Astrocyte (in vitro differentiated cells and primary cell): ENCODE measurements around the gene SLC44A5. TPM values are rescaled to one million over a fixed set of nuclear protein-coding genes. Genes with fewer than 3 reads are reported as not detected.
A peak's percentile ranks its signal among the peaks of the same experiment; 100 is the strongest.

ENCODE experiments used
- DNase-seq: peaks from one replicate; pipeline ENCODE4 v3.0.0-alpha.2; 2010; ENCODE audit warnings: low read depth
- FAIRE-seq: peaks from 2 replicates; lab custom pipeline; 2011; peaks lifted over from hg19 to GRCh38; lab: Jason Lieb, UNC
- H2AFZ ChIP-seq: 2 replicates; pipeline ENCODE4 v1.6.0; 2012; ENCODE audit warnings: low read depth, low read length, inconsistent platforms
- H3K27ac ChIP-seq: 2 replicates; pipeline ENCODE4 v1.5.1; 2011; ENCODE audit warnings: low read depth, low read length, inconsistent platforms
- H3K27me3 ChIP-seq: 2 replicates; pipeline ENCODE4 v1.6.0; 2011; ENCODE audit warnings: low read length, inconsistent platforms; ENCODE audit not compliant: insufficient read depth
- H3K36me3 ChIP-seq: 2 replicates; pipeline ENCODE4 v1.5.1; 2011; ENCODE audit warnings: low read length, inconsistent platforms; ENCODE audit not compliant: insufficient read depth
- H3K4me1 ChIP-seq: 2 replicates; pipeline ENCODE4 v1.5.1; 2011; ENCODE audit warnings: low read length, inconsistent platforms; ENCODE audit not compliant: insufficient read depth
- H3K4me2 ChIP-seq: 2 replicates; pipeline ENCODE4 v1.6.0; 2012; ENCODE audit warnings: low read length, inconsistent platforms
- H3K4me3 ChIP-seq: 2 replicates; pipeline ENCODE4 v1.5.1; 2011; ENCODE audit warnings: low read depth, mild to moderate bottlenecking, low read length, inconsistent platforms; ENCODE audit not compliant: insufficient read depth
- H3K79me2 ChIP-seq: 2 replicates; pipeline ENCODE4 v1.6.0; 2012; ENCODE audit warnings: mild to moderate bottlenecking, low read length, inconsistent platforms; ENCODE audit not compliant: insufficient read depth
- H3K9ac ChIP-seq: 2 replicates; pipeline ENCODE4 v1.6.0; 2012; ENCODE audit warnings: mild to moderate bottlenecking, low read length, inconsistent platforms
- H3K9me3 ChIP-seq: 2 replicates; pipeline ENCODE4 v1.5.1; 2012; ENCODE audit warnings: low read depth, mild to moderate bottlenecking, low read length, inconsistent platforms; ENCODE audit not compliant: insufficient read depth
- H4K20me1 ChIP-seq: 2 replicates; pipeline ENCODE4 v1.6.0; 2012; ENCODE audit warnings: low read length, inconsistent platforms; ENCODE audit not compliant: insufficient read depth
- H3K27ac Mint-ChIP-seq: one replicate; pipeline ENCODE4 v1.8.0; 2021; ENCODE audit warnings: mild to moderate bottlenecking, mixed read lengths; ENCODE audit not compliant: unreplicated experiment
- H3K27me3 Mint-ChIP-seq: one replicate; pipeline ENCODE4 v1.8.0; 2021; ENCODE audit warnings: low read depth, mixed read lengths; ENCODE audit not compliant: unreplicated experiment
- H3K36me3 Mint-ChIP-seq: one replicate; pipeline ENCODE4 v1.8.0; 2021; ENCODE audit warnings: low read depth, mixed read lengths; ENCODE audit not compliant: unreplicated experiment
- H3K4me1 Mint-ChIP-seq: one replicate; pipeline ENCODE4 v1.8.0; 2021; ENCODE audit warnings: low read depth, mixed read lengths; ENCODE audit not compliant: unreplicated experiment
- H3K4me3 Mint-ChIP-seq: one replicate; pipeline ENCODE4 v1.8.0; 2021; ENCODE audit warnings: mild to moderate bottlenecking, moderate library complexity, mixed read lengths; ENCODE audit not compliant: unreplicated experiment
- H3K9me3 Mint-ChIP-seq: one replicate; pipeline ENCODE4 v1.8.0; 2021; ENCODE audit warnings: mild to moderate bottlenecking, mixed read lengths; ENCODE audit not compliant: unreplicated experiment
- EZH2 ChIP-seq: IDR thresholded peaks from 2 replicates; pipeline ENCODE4 v1.6.1; 2012; ENCODE audit warnings: mild to moderate bottlenecking, low read length, inconsistent platforms; ENCODE audit not compliant: insufficient read depth
- total RNA-seq: library from RNA; stranded (reverse); gene quantifications from 2 replicates; pipeline ENCODE4 v1.2.1, GENCODE V29; 2021
- TF ChIP-seq, protein P1 (sequence below): IDR thresholded peaks from 2 replicates; pipeline ENCODE4 v1.5.1; 2011; ENCODE audit warnings: low read depth, mild to moderate bottlenecking, inconsistent platforms, low read length, moderate library complexity; ENCODE audit not compliant: insufficient read depth

The SLC44A5 gene
- total RNA-seq, 1 donor from 2014 or later = 2.2 TPM

DNA sequence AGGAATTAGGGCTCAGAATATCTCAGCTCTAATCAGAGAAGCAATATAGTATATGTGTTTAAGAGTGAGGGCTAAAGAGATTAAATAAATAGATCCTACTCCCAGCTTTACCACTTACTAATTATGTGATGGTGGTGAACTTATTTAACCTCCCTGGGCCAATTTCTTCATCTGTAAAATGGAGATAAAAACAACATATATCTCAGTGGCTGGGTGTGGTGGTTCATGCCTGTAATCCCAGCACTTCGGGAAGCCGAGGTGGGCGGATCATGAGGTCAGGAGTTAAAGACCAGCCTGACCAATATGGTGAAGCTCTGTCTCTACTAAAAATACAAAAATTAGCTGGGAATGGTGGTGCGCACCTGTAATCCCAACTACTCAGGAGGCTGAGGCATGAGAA is 135.2 kb downstream of the SLC44A5 start:
- DNase-seq (no peak), FAIRE-seq (no peak)
- no peaks in the 10 kb centered on the region for H3K9me3 ChIP-seq
- peaks cover 4% of the 10 kb centered on the region for H3K4me1 Mint-ChIP-seq
- no peak overlapping the region for H3K4me3 ChIP-seq
- H3K27me3 Mint-ChIP-seq = no peaks in the 10 kb centered on the region
- no peaks in the 10 kb centered on the region for H3K27me3 ChIP-seq
- H3K4me1 ChIP-seq = no peaks in the 10 kb centered on the region
- H3K4me3 Mint-ChIP-seq = no peak overlapping the region
- no peak overlapping the region for H2AFZ ChIP-seq
- no peaks in the 10 kb centered on the region for H3K36me3 ChIP-seq
- H3K27ac ChIP-seq = no peak overlapping the region
- no peaks in the 10 kb centered on the region for H4K20me1 ChIP-seq
- no peak overlapping the region for H3K27ac Mint-ChIP-seq
- H3K4me2 ChIP-seq = no peak overlapping the region
- TF ChIP-seq, protein P1, sequence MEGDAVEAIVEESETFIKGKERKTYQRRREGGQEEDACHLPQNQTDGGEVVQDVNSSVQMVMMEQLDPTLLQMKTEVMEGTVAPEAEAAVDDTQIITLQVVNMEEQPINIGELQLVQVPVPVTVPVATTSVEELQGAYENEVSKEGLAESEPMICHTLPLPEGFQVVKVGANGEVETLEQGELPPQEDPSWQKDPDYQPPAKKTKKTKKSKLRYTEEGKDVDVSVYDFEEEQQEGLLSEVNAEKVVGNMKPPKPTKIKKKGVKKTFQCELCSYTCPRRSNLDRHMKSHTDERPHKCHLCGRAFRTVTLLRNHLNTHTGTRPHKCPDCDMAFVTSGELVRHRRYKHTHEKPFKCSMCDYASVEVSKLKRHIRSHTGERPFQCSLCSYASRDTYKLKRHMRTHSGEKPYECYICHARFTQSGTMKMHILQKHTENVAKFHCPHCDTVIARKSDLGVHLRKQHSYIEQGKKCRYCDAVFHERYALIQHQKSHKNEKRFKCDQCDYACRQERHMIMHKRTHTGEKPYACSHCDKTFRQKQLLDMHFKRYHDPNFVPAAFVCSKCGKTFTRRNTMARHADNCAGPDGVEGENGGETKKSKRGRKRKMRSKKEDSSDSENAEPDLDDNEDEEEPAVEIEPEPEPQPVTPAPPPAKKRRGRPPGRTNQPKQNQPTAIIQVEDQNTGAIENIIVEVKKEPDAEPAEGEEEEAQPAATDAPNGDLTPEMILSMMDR = no peak
- no peak for TF ChIP-seq EZH2
- no peak overlapping the region for H3K9ac ChIP-seq
- no peaks in the 10 kb centered on the region for H3K9me3 Mint-ChIP-seq
- H3K36me3 Mint-ChIP-seq = no peaks in the 10 kb centered on the region
- no peaks in the 10 kb centered on the region for H3K79me2 ChIP-seq

DNA sequence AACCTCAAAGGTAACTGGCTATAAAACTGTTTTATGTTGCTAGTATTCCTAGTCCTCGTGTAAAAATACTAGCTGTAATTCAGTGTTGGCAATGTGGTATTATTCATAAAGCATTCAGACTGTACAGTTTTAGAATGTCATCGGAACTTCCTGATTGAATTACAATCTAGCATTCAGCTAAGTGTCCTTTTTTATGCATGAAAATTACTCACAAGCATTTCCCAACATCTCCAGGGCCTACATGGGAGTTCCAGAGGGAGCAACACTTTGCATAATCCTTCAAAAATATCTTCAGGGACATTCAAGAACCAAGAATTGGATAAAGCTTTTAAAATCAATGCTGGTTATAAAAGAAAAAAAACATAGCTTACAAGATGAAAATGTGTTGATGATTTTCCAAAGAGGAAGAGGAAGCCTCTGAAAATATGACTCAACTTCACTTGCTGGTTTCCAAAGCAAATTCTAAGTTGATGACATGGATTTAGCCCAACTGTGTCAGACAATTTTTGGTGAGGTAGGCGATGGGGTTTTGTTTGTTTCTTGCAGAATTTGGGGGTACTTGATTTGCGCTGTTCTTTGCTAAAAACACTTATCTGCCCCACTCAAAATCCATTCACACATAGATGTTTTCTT is 137.8 kb downstream of the SLC44A5 start:
- Histone ChIP-seq H2AFZ (no peak overlapping the region), H4K20me1 (no peaks in the 10 kb centered on the region), H3K4me2 (no peak overlapping the region), H3K4me1 (no peaks in the 10 kb centered on the region), H3K27me3 (no peaks in the 10 kb centered on the region), H3K79me2 (no peaks in the 10 kb centered on the region), H3K4me3 (no peak overlapping the region), H3K9me3 (no peaks in the 10 kb centered on the region), H3K27ac (no peak overlapping the region), H3K36me3 (no peaks in the 10 kb centered on the region), H3K9ac (no peak overlapping the region)
- DNase-seq = peak; percentile 11
- Mint-ChIP-seq H3K27me3 (no peaks in the 10 kb centered on the region), H3K27ac (no peak overlapping the region), H3K4me3 (no peak overlapping the region), H3K36me3 (no peaks in the 10 kb centered on the region), H3K9me3 (no peaks in the 10 kb centered on the region), H3K4me1 (peaks cover 7% of the 10 kb centered on the region)
- FAIRE-seq = no peak
- TF ChIP-seq EZH2 = no peak
- TF ChIP-seq, protein P1 = no peak
